K562 (cell line): ENCODE results near the gene GON4L. TPM values are rescaled to one million over a fixed set of nuclear protein-coding genes. Genes with fewer than 3 reads are reported as not detected.

Source experiments
- ATF2 ChIP-seq: sonication (generic); formaldehyde crosslinking; IDR thresholded peaks from 2 replicates; pipeline ENCODE4 v1.8.1; 2022; ENCODE audit warnings: missing genetic modification reagents
- CEBPB ChIP-seq: fragments of 450-650 bp; IDR thresholded peaks from 2 replicates; pipeline ENCODE4 v1.6.1; 2016; ENCODE audit warnings: missing genetic modification characterization, missing compliant biosample characterization
- CREM ChIP-seq: IDR thresholded peaks from 2 replicates; pipeline ENCODE4 v1.6.1; 2014; ENCODE audit warnings: antibody characterized with exemption, low read depth
- CTBP1 ChIP-seq: fragments of 450-650 bp; IDR thresholded peaks from 2 replicates; pipeline ENCODE4 v1.6.1; 2016; ENCODE audit warnings: borderline replicate concordance
- EP400 ChIP-seq: fragments of 450-650 bp; IDR thresholded peaks from 2 replicates; pipeline ENCODE4 v1.6.1; 2017; ENCODE audit warnings: antibody characterized with exemption, mild to moderate bottlenecking, moderate library complexity
- HMGN3 ChIP-seq: IDR thresholded peaks from 2 replicates; pipeline ENCODE4 v1.6.1; 2011; ENCODE audit warnings: borderline replicate concordance, low read depth, mild to moderate bottlenecking, mixed read lengths, low read length; ENCODE audit not compliant: insufficient read length; ENCODE audit errors: extremely low read depth
- JUNB ChIP-seq: fragments of 450-650 bp; formaldehyde crosslinking; conservative IDR thresholded peaks from 2 replicates; pipeline ENCODE4 v1.4.0; 2020; ENCODE audit warnings: mild to moderate bottlenecking
- KLF1 ChIP-seq: fragments of 450-650 bp; IDR thresholded peaks from 2 replicates; pipeline ENCODE4 v1.6.1; 2016; ENCODE audit warnings: missing genetic modification characterization, missing compliant biosample characterization
- LEF1 ChIP-seq: fragments of 450-650 bp; IDR thresholded peaks from 2 replicates; pipeline ENCODE4 v1.6.1; 2016; ENCODE audit warnings: mild to moderate bottlenecking
- MAFG ChIP-seq: fragments of 450-650 bp; conservative IDR thresholded peaks from 2 replicates; pipeline ENCODE4 v1.6.1; 2016; ENCODE audit warnings: missing genetic modification characterization, missing compliant biosample characterization
- MAZ ChIP-seq, 2 experiments: fragments of 450-650 bp in 1 of 2; sonication (generic) in 1 of 2; formaldehyde crosslinking; IDR thresholded peaks in 1 of 2; conservative IDR thresholded peaks in 1 of 2; 2 replicates each; pipeline versions ENCODE4 v1.4.0 to v1.5.0; 2020; ENCODE audit warnings: mild to moderate bottlenecking in 1 of 2, missing genetic modification reagents in 1 of 2
- NR0B1 ChIP-seq: fragments of 450-650 bp; IDR thresholded peaks from one replicate; pipeline ENCODE4 v1.6.1; 2018; ENCODE audit warnings: mild to moderate bottlenecking, moderate library complexity; ENCODE audit not compliant: partially characterized antibody
- POLR2G ChIP-seq: fragments of 200-400 bp; formaldehyde crosslinking; IDR thresholded peaks from 2 replicates; pipeline ENCODE4 v1.6.1; 2017; ENCODE audit warnings: low read depth, mild to moderate bottlenecking, antibody characterized with exemption, low read length, moderate library complexity
- SIRT6 ChIP-seq: IDR thresholded peaks from one replicate; pipeline ENCODE4 v1.6.1; 2012; ENCODE audit warnings: low read depth, mild to moderate bottlenecking, control low read depth, inconsistent platforms, low read length, moderate library complexity
- TAF1 ChIP-seq: IDR thresholded peaks from 2 replicates; pipeline ENCODE4 v1.6.1; 2011; ENCODE audit warnings: mild to moderate bottlenecking, low read length, moderate library complexity; ENCODE audit not compliant: insufficient read depth, control insufficient read depth, severe bottlenecking; ENCODE audit errors: extremely low read depth
- ZKSCAN8 ChIP-seq: fragments of 200-800 bp; sonication (Bioruptor generic); IDR thresholded peaks from 2 replicates; pipeline ENCODE4 v1.6.1; 2016; ENCODE audit warnings: missing genetic modification characterization, missing compliant biosample characterization
- polyA plus RNA-seq, 8 experiments: library from polyadenylated mRNA; depleted of rRNA in 4 of 8; stranded (reverse) in 5 of 8; unstranded in 3 of 8; fragments of >200 nt; fragmentation: Nextera tagmentation in 2 of 8; fragmentation: Illumina TruSeq in 1 of 8; extraction: Ambion mirVana in 2 of 8; extraction: Trizol in 1 of 8; gene quantifications; 2 replicates each; pipeline versions ENCODE4 v1.2.1 to v1.2.3, GENCODE V29; 2011 to 2014; ENCODE audit warnings: inconsistent platforms in 1 of 8, missing spikeins in 1 of 8
- total RNA-seq, 7 experiments: library from RNA; depleted of rRNA in 6 of 7; stranded (reverse); fragments of >200 nt in 6 of 7; fragmentation: Illumina TruSeq in 2 of 7; extraction: Trizol in 2 of 7; gene quantifications; 2 replicates each; pipeline versions ENCODE4 v1.2.1 to v1.2.3, GENCODE V29; 2011 to 2021; ENCODE audit warnings: low replicate concordance in 1 of 7
- TF ChIP-seq, protein P1 (sequence below): fragments of 450-650 bp; IDR thresholded peaks from 2 replicates; pipeline ENCODE4 v1.6.1; 2017; ENCODE audit warnings: mild to moderate bottlenecking, moderate library complexity
- TF ChIP-seq, protein P2 (sequence below), 2 experiments: IDR thresholded peaks; 2 replicates each; pipeline ENCODE4 v1.6.1; 2011; ENCODE audit warnings: borderline replicate concordance in 1 of 2, control low read depth in 1 of 2, low read depth in 1 of 2, low read length in 1 of 2, mild to moderate bottlenecking in 1 of 2, mixed read lengths in 1 of 2, moderate library complexity in 1 of 2; ENCODE audit not compliant: insufficient read depth in 1 of 2, insufficient read length in 1 of 2, poor library complexity in 1 of 2, severe bottlenecking in 1 of 2; ENCODE audit errors: extremely low read depth in 1 of 2

Gene GON4L
- total and polyA plus RNA-seq, 9 of the 15 experiments (the other 6 are each of a cell fraction or from before 2014, with no cell fraction given), result 20.2 to 47.4 (median 33.6) TPM

DNA sequence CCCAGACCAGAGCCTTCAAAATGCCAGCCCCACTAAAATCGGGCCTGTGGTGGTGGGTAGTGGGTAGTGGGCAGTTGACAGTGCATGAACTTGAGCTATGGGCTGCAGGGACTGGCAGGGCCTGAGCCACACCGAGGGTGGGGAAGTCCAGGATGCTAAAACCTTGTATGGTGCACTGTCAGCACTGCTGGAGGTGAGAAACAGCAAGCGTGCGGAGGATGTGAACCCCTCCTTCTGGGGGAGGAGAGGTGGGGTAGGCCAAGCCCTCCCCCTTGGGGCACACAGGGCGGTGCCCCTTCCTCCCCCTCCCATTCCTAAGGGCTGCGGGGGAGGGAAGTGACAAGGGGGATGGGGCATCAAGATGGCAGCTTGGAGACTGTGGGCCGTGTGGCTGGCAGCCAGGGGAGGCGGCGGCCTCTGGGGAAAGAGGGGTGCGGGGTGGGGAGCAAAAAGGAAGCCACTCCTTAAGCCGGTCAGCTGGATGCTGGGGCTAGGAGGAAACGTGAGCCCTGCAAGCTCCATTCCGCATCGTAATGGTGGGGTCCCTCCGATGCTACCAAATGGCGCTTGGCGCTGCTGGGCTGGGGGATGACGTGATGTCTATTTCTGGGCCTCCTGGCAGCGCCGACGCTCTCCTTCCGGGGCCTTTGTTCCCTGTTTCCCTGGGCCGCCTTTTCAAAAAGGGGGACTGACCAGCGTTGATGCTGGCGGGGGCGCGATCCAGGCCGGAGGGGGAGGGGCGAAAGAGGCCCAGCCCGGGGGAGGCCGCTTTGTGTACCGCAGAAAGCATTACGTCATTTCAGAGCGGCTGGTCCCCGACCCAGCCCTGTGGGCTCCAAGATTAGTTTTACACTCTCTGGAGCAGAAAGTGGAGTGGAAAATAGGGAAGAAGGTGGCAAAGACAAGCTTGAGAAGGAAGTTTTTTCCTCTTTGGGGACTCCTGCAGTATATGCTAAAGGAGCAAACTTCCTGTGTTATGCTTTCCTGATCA, 3.2 kb upstream of the GON4L start (continued):
- 0 out of 2 replicates have a peak, but pooled peaks have one; percentile 42 for TF ChIP-seq ZKSCAN8 (CRISPR knock-in tag)
- TF ChIP-seq CREM, result peak; percentile 75
- peak; percentile 66 for TF ChIP-seq HMGN3
- peak; percentile 68; the same call in 1 of the 2 replicates for TF ChIP-seq JUNB (CRISPR knock-in tag)
- TF ChIP-seq ATF2 (CRISPR knock-in tag), result peak; percentile 95
- TF ChIP-seq CEBPB, result peak; percentile 19; the same call in 1 of the 2 replicates
- TF ChIP-seq MAFG, result no peak
- TF ChIP-seq POLR2G, result peak; percentile 63
- TF ChIP-seq, protein P1, sequence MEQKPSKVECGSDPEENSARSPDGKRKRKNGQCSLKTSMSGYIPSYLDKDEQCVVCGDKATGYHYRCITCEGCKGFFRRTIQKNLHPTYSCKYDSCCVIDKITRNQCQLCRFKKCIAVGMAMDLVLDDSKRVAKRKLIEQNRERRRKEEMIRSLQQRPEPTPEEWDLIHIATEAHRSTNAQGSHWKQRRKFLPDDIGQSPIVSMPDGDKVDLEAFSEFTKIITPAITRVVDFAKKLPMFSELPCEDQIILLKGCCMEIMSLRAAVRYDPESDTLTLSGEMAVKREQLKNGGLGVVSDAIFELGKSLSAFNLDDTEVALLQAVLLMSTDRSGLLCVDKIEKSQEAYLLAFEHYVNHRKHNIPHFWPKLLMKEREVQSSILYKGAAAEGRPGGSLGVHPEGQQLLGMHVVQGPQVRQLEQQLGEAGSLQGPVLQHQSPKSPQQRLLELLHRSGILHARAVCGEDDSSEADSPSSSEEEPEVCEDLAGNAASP, result no peak
- TF ChIP-seq LEF1, result peak; percentile 65; the same call in 1 of the 2 replicates
- TF ChIP-seq EP400, result peak; percentile 62
- peak; percentile 19; the same call in 1 of the 2 replicates for TF ChIP-seq CTBP1
- no peak for TF ChIP-seq NR0B1
- no peak for TF ChIP-seq KLF1 (tag)
- peak in 1 of 2 experiments; percentile 66; a peak in 2 of 4 replicates for TF ChIP-seq MAZ (CRISPR knock-in tag; conservative IDR thresholded peaks at IDR 0.05 in 1 of 2, IDR thresholded peaks at IDR 0.05 in 1 of 2)
- TF ChIP-seq, protein P2, sequence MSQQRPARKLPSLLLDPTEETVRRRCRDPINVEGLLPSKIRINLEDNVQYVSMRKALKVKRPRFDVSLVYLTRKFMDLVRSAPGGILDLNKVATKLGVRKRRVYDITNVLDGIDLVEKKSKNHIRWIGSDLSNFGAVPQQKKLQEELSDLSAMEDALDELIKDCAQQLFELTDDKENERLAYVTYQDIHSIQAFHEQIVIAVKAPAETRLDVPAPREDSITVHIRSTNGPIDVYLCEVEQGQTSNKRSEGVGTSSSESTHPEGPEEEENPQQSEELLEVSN (IDR thresholded peaks at IDR 0.05; ENCODE audit: borderline replicate concordance in 1 of 2, extremely low read depth in 1 of 2, insufficient read depth in 1 of 2, insufficient read length in 1 of 2, low read depth in 1 of 2, low read length in 1 of 2, poor library complexity in 1 of 2, severe bottlenecking in 1 of 2), result peak in 1 of 2 experiments; percentile 10
- peak; percentile 33 for TF ChIP-seq TAF1
- TF ChIP-seq SIRT6, result no peak
